H9 (cell line): Measurements from ENCODE around the gene ENG. TPM values are rescaled to one million over a fixed set of nuclear protein-coding genes. Genes with fewer than 3 reads are reported as not detected.
A peak's percentile ranks its signal among the peaks of the same experiment; 100 is the strongest.

Experiments used
- DNase-seq: peaks from one replicate; pipeline ENCODE4 v3.0.0-alpha.2; 2017
- H2AFZ ChIP-seq: one replicate; pipeline ENCODE4 v1.6.1; 2013; ENCODE audit warnings: mild to moderate bottlenecking, low read length, control low read depth, moderate library complexity
- H2AK5ac ChIP-seq: 2 replicates; pipeline ENCODE4 v1.6.1; 2013; ENCODE audit warnings: low read length, control low read depth, mixed read lengths; ENCODE audit not compliant: insufficient read length
- H2BK120ac ChIP-seq: one replicate; pipeline ENCODE4 v1.6.1; 2013; ENCODE audit warnings: low read depth, mild to moderate bottlenecking, low read length, control low read depth, inconsistent platforms; ENCODE audit not compliant: poor library complexity, severe bottlenecking
- H2BK12ac ChIP-seq: 2 replicates; pipeline ENCODE4 v1.6.1; 2013; ENCODE audit warnings: low read length, control low read depth, mixed read lengths, low read depth; ENCODE audit not compliant: insufficient read length
- H2BK15ac ChIP-seq: 2 replicates; pipeline ENCODE4 v1.6.1; 2013; ENCODE audit warnings: low read depth, low read length, control low read depth
- H2BK20ac ChIP-seq: one replicate; pipeline ENCODE4 v1.6.1; 2013; ENCODE audit warnings: low read depth, mild to moderate bottlenecking, low read length, control low read depth, inconsistent platforms; ENCODE audit not compliant: poor library complexity, severe bottlenecking
- H2BK5ac ChIP-seq: 2 replicates; pipeline ENCODE4 v1.6.1; 2013; ENCODE audit warnings: low read length, control low read depth, mixed read lengths; ENCODE audit not compliant: insufficient read length
- H3K14ac ChIP-seq: 2 replicates; pipeline ENCODE4 v1.6.1; 2013; ENCODE audit warnings: low read length, control low read depth; ENCODE audit not compliant: insufficient read depth
- H3K18ac ChIP-seq: 2 replicates; pipeline ENCODE4 v1.6.1; 2013; ENCODE audit warnings: low read depth, mild to moderate bottlenecking, mixed read lengths, low read length, control low read depth; ENCODE audit not compliant: insufficient read length
- H3K23ac ChIP-seq: 2 replicates; pipeline ENCODE4 v1.6.1; 2013; ENCODE audit warnings: low read length, control low read depth, mixed read lengths, low read depth; ENCODE audit not compliant: insufficient read length
- H3K23me2 ChIP-seq: 2 replicates; pipeline ENCODE4 v1.6.1; 2013; ENCODE audit warnings: low read depth, mild to moderate bottlenecking, mixed read lengths, low read length, control low read depth; ENCODE audit not compliant: insufficient read length, poor library complexity, severe bottlenecking
- H3K27ac ChIP-seq: 2 replicates; pipeline ENCODE4 v1.5.1; 2013; ENCODE audit warnings: low read length, control low read depth, mixed read lengths, low read depth; ENCODE audit not compliant: insufficient read length
- H3K27me3 ChIP-seq: 2 replicates; pipeline ENCODE4 v1.6.1; 2013; ENCODE audit warnings: low read length, control low read depth, inconsistent platforms; ENCODE audit not compliant: insufficient read depth
- H3K4ac ChIP-seq: 2 replicates; pipeline ENCODE4 v1.6.1; 2013; ENCODE audit warnings: low read depth, mild to moderate bottlenecking, control low read depth, inconsistent platforms, low read length, moderate library complexity
- H3K4me1 ChIP-seq: 2 replicates; pipeline ENCODE4 v1.6.1; 2013; ENCODE audit warnings: low read length, control low read depth, inconsistent platforms; ENCODE audit not compliant: insufficient read depth
- H3K4me2 ChIP-seq: 2 replicates; pipeline ENCODE4 v1.6.1; 2013; ENCODE audit warnings: low read length, control low read depth, mixed read lengths; ENCODE audit not compliant: insufficient read length, insufficient read depth
- H3K56ac ChIP-seq: 2 replicates; pipeline ENCODE4 v1.6.1; 2013; ENCODE audit warnings: low read depth, mild to moderate bottlenecking, mixed read lengths, low read length, control low read depth; ENCODE audit not compliant: insufficient read length
- H3K79me1 ChIP-seq: 2 replicates; pipeline ENCODE4 v1.6.1; 2013; ENCODE audit warnings: low read depth, mild to moderate bottlenecking, moderate library complexity, low read length, control low read depth, inconsistent platforms; ENCODE audit not compliant: insufficient read depth, poor library complexity, severe bottlenecking
- H3K79me2 ChIP-seq: 2 replicates; pipeline ENCODE4 v1.6.1; 2013; ENCODE audit warnings: low read length, control low read depth, inconsistent platforms; ENCODE audit not compliant: insufficient read depth
- H3K9ac ChIP-seq: 2 replicates; pipeline ENCODE4 v1.6.1; 2013; ENCODE audit warnings: low read length, control low read depth, mixed read lengths; ENCODE audit not compliant: insufficient read length; ENCODE audit errors: extremely low read depth
- H3K9me3 ChIP-seq: one replicate; pipeline ENCODE4 v1.6.1; 2013; ENCODE audit warnings: low read depth, low read length, inconsistent platforms; ENCODE audit not compliant: control insufficient read depth
- H3T11ph ChIP-seq: one replicate; pipeline ENCODE4 v1.6.1; 2013; ENCODE audit warnings: mild to moderate bottlenecking, low read length, control low read depth, inconsistent platforms
- H4K20me1 ChIP-seq: one replicate; pipeline ENCODE4 v1.6.1; 2013; ENCODE audit not compliant: control insufficient read depth, insufficient read length, insufficient read depth
- H4K5ac ChIP-seq: 2 replicates; pipeline ENCODE4 v1.6.1; 2013; ENCODE audit warnings: low read depth, mild to moderate bottlenecking, mixed read lengths, low read length, control low read depth; ENCODE audit not compliant: insufficient read length
- H4K8ac ChIP-seq: replicated peaks from 2 replicates; pipeline ENCODE4 v1.6.1; 2013; ENCODE audit warnings: low read length, control low read depth, mixed read lengths, low read depth; ENCODE audit not compliant: insufficient read length
- H4K91ac ChIP-seq: 2 replicates; pipeline ENCODE4 v1.6.1; 2013; ENCODE audit warnings: low read depth, mild to moderate bottlenecking, moderate library complexity, mixed read lengths, low read length, control low read depth; ENCODE audit not compliant: insufficient read length
- H3K27ac Mint-ChIP-seq, 3 experiments: 2 replicates in 2 of 3; 3 replicates in 1 of 3; pipeline ENCODE4 v1.8.0; 2020 to 2021; ENCODE audit warnings: mixed read lengths in 3 of 3, mild to moderate bottlenecking in 1 of 3, moderate library complexity in 1 of 3
- H3K27me3 Mint-ChIP-seq: 2 replicates; pipeline ENCODE4 v1.8.0; 2021; ENCODE audit warnings: low read depth, mild to moderate bottlenecking, moderate library complexity, mixed read lengths
- H3K36me3 Mint-ChIP-seq, 3 experiments: 2 replicates in 2 of 3; 3 replicates in 1 of 3; pipeline ENCODE4 v1.8.0; 2020 to 2021; ENCODE audit warnings: low read depth in 3 of 3, mixed read lengths in 3 of 3; ENCODE audit not compliant: insufficient read depth in 1 of 3
- H3K4me1 Mint-ChIP-seq, 2 experiments: 2 replicates each; pipeline ENCODE4 v1.8.0; 2020; ENCODE audit warnings: mixed read lengths in 2 of 2
- H3K4me3 Mint-ChIP-seq, 2 experiments: 2 replicates in 1 of 2; 3 replicates in 1 of 2; pipeline ENCODE4 v1.8.0; 2020 to 2021; ENCODE audit warnings: mild to moderate bottlenecking in 2 of 2, mixed read lengths in 2 of 2, moderate library complexity in 1 of 2
- H3K9me3 Mint-ChIP-seq, 2 experiments: 2 replicates in 1 of 2; 3 replicates in 1 of 2; pipeline ENCODE4 v1.8.0; 2020; ENCODE audit warnings: mild to moderate bottlenecking in 2 of 2, mixed read lengths in 2 of 2, moderate library complexity in 1 of 2
- CTCF ChIP-seq: fragments of 200-600 bp; sonication (generic); conservative IDR thresholded peaks from 3 replicates; pipeline ENCODE4 v1.8.0; 2021; ENCODE audit warnings: antibody characterized with exemption, mild to moderate bottlenecking
- WGBS: extraction: QIAGEN DNeasy Blood & Tissue Kit; methylation state at CpG from one replicate; pipeline ENCODE4 v1.1.7; 2013; ENCODE audit warnings: missing lambda C conversion rate, low lambda C conversion rate, mixed read lengths; ENCODE audit not compliant: insufficient read length; ENCODE audit errors: extremely low coverage; 5-methylcytosine and 5-hydroxymethylcytosine counted together
- total RNA-seq: library from RNA; stranded (reverse); gene quantifications from 2 replicates; pipeline ENCODE4 v1.2.1, GENCODE V29; 2021

ENG gene
- total RNA-seq, 1 experiment from 2014 or later, result 2.1 TPM

GRCh38 chr9:127776924-127777289 is 77.6 kb downstream of the ENG start:
- Mint-ChIP-seq H3K9me3 (no peaks in the 10 kb centered on the region), H3K4me3 (no peak overlapping the region), H3K27ac (peak overlapping the region in 1 of 3 experiments; percentile 94; a peak in 2 of 7 replicates), H3K27me3 (no peaks in the 10 kb centered on the region), H3K36me3 (no peaks in the 10 kb centered on the region), H3K4me1 (peaks cover 7 to 27% of the 10 kb centered on the region in 2 experiments)
- Histone ChIP-seq H3K4me1 (no peaks in the 10 kb centered on the region; the same call in 1 of the 2 replicates), H2BK120ac (no peak overlapping the region), H2AK5ac (no peak overlapping the region), H4K20me1 (no peaks in the 10 kb centered on the region), H4K5ac (no peak overlapping the region), H2BK15ac (no peak overlapping the region), H2BK12ac (no peak overlapping the region), H3K4me2 (no peak overlapping the region), H3K4ac (no peak overlapping the region), H3K79me1 (no peaks in the 10 kb centered on the region), H2AFZ (no peak overlapping the region), H3K56ac (no peak overlapping the region), H4K8ac (no peak overlapping the region), H3K23me2 (peaks cover 2% of the 10 kb centered on the region), H3K18ac (no peak overlapping the region), H3K9ac (no peak overlapping the region), H3K23ac (no peak overlapping the region), H2BK20ac (no peak overlapping the region), H3K14ac (no peak overlapping the region), H3K79me2 (no peaks in the 10 kb centered on the region), H3K27me3 (no peaks in the 10 kb centered on the region; the same call in 1 of the 2 replicates), H4K91ac (no peak overlapping the region), H2BK5ac (no peak overlapping the region), H3K9me3 (no peaks in the 10 kb centered on the region), H3K27ac (no peak overlapping the region), H3T11ph (no peak overlapping the region)
- TF ChIP-seq CTCF, result no peak
- WGBS, result no CpG with 5 or more reads among the region's 5 CpGs
- no peak for DNase-seq
